Measurements from ENCODE around the gene BEGAIN. TPM values are rescaled to one million over a fixed set of nuclear protein-coding genes. Genes with fewer than 3 reads are reported as not detected.

Gene BEGAIN
- total and polyA plus RNA-seq, 2 donors from 2014 or later: 0.52 to 1.4 TPM

DNA sequence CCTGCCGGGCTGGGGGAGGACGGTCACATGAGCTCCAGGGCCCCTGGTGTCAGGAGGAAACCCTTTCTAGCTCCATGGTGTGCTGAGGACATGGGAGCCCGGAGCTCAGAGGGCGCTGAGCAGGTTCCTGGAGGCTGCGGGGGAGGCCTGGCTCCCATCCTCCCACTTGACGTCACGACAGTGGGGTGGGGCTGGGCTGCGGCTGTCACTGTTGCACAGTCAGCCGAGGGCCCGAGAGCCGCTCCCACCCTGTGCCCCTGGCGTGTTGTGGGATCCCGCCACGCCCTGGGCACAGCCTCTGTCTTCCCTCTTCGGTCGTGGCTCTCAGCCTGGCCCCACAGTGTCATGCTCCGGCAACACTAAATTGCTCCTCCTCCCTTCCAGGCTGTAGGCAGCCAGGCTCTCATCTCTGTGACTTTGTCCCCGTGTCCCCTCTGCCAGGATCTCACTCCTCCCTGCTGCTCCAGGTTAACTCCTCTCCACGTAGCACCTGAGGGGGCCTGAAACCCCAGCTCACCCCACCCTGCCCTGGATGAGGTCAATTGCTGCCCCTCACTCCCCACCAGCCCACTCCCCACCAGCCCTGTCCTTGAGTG lies 33.0 kb downstream of the BEGAIN start:
- no peaks in the 10 kb centered on the region for H3K9me3 ChIP-seq (ENCODE audit: control insufficient read depth in 2 of 3, insufficient read depth in 1 of 3, low read length in 3 of 3)
- FAIRE-seq (no peak), DNase-seq (peak in 4 of 5 donors; percentile 61 to 77 (median 71))
- no peak overlapping the region for H3K4me3 ChIP-seq (ENCODE audit: low read length in 3 of 3)
- intact Hi-C loops (cut with DNase I): no loop called here
- no peak overlapping the region for H3K27ac ChIP-seq (ENCODE audit: low read depth in 2 of 2, low read length in 2 of 2)
- no peak overlapping the region for H3K9ac ChIP-seq (ENCODE audit: low read length in 3 of 3)
- TF ChIP-seq, protein P1, sequence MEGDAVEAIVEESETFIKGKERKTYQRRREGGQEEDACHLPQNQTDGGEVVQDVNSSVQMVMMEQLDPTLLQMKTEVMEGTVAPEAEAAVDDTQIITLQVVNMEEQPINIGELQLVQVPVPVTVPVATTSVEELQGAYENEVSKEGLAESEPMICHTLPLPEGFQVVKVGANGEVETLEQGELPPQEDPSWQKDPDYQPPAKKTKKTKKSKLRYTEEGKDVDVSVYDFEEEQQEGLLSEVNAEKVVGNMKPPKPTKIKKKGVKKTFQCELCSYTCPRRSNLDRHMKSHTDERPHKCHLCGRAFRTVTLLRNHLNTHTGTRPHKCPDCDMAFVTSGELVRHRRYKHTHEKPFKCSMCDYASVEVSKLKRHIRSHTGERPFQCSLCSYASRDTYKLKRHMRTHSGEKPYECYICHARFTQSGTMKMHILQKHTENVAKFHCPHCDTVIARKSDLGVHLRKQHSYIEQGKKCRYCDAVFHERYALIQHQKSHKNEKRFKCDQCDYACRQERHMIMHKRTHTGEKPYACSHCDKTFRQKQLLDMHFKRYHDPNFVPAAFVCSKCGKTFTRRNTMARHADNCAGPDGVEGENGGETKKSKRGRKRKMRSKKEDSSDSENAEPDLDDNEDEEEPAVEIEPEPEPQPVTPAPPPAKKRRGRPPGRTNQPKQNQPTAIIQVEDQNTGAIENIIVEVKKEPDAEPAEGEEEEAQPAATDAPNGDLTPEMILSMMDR (IDR thresholded peaks at IDR 0.05; ENCODE audit: borderline replicate concordance, extremely low read depth, insufficient read depth): no peak
- no peaks in the 10 kb centered on the region for H3K4me1 ChIP-seq (ENCODE audit: control insufficient read depth in 2 of 3, insufficient read depth in 2 of 3, low read depth in 1 of 3, low read length in 3 of 3)
- H3K27me3 ChIP-seq (ENCODE audit: control insufficient read depth, insufficient read depth, low read length): no peaks in the 10 kb centered on the region
- H3K36me3 ChIP-seq (ENCODE audit: control insufficient read depth in 2 of 3, insufficient read depth in 3 of 3, low read length in 3 of 3): no peaks in the 10 kb centered on the region

DNA sequence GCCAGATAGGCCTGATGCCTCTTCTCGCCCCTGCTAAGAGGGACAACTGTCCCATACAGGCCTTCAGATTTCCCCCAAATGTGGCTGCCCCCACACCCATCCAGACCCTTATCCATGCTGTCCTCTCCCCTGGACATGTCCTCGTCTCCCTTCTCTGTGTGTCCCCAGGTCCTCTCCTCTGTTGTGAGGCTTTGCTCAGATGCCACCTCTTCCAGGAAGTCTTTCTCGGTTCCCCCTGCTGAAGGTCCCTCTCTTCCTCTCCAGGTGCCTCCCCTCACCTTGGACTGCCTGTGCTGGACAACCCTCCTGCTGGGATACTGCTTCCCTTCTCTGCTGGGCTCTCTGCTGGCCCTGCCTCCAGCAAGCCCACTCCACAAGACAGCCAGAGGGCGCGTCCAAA lies 33.7 kb downstream of the BEGAIN start:
- H3K4me1 ChIP-seq (ENCODE audit: control insufficient read depth in 2 of 3, insufficient read depth in 2 of 3, low read depth in 1 of 3, low read length in 3 of 3): peaks cover 0 to under 1% (median 0%) of the 10 kb centered on the region in 3 donors
- intact Hi-C loops (cut with DNase I): no loop called here
- no peaks in the 10 kb centered on the region for H3K36me3 ChIP-seq (ENCODE audit: control insufficient read depth in 2 of 3, insufficient read depth in 3 of 3, low read length in 3 of 3)
- no peaks in the 10 kb centered on the region for H3K27me3 ChIP-seq (ENCODE audit: control insufficient read depth, insufficient read depth, low read length)
- TF ChIP-seq, protein P1 (IDR thresholded peaks at IDR 0.05; ENCODE audit: borderline replicate concordance, extremely low read depth, insufficient read depth): no peak
- no peaks in the 10 kb centered on the region for H3K9me3 ChIP-seq (ENCODE audit: control insufficient read depth in 2 of 3, insufficient read depth in 1 of 3, low read length in 3 of 3)
- FAIRE-seq (no peak), DNase-seq (no peak)
- no peak overlapping the region for H3K9ac ChIP-seq (ENCODE audit: low read length in 3 of 3)
- H3K4me3 ChIP-seq (ENCODE audit: low read length in 3 of 3): no peak overlapping the region
- H3K27ac ChIP-seq (ENCODE audit: low read depth in 2 of 2, low read length in 2 of 2): no peak overlapping the region

DNA sequence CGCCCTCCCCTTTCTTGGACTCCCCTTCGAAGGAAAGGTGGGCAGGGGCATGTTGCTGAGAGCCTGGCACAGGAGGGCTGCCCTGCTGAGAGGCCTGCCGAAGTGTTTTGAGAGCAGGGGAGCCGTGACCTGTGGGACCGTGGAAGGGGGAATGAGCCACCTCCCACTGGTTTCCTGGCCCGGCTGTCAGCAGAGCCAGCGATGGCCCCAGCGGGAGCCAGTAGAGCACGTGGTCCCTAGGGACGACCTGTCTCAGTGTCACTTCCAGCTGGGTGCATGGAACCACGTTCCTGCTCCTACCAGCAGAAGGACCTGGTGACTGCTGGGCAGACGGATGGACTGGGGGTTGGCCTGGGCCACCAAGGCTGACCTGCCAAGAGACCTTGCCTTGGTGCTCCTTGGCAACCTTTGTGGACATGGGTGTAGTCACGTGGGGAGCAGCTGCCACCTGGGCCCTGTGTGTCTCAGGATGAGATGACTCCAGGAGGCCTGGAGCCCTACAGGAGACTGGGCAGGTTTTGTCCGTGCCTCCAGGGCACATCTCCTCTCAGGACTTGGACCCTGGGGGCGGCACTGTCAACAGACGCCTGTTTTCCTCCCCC lies 34.6 kb downstream of the BEGAIN start:
- no peak overlapping the region for H3K9ac ChIP-seq (ENCODE audit: low read length in 3 of 3)
- peaks cover 0 to 6% (median 0%) of the 10 kb centered on the region in 3 donors for H3K4me1 ChIP-seq (ENCODE audit: control insufficient read depth in 2 of 3, insufficient read depth in 2 of 3, low read depth in 1 of 3, low read length in 3 of 3)
- DNase-seq (no peak), FAIRE-seq (no peak)
- H3K36me3 ChIP-seq (ENCODE audit: control insufficient read depth in 2 of 3, insufficient read depth in 3 of 3, low read length in 3 of 3): no peaks in the 10 kb centered on the region
- intact Hi-C loops (cut with DNase I): no loop called here
- H3K27ac ChIP-seq (ENCODE audit: low read depth in 2 of 2, low read length in 2 of 2): no peak overlapping the region
- TF ChIP-seq, protein P1 (IDR thresholded peaks at IDR 0.05; ENCODE audit: borderline replicate concordance, extremely low read depth, insufficient read depth): no peak
- H3K9me3 ChIP-seq (ENCODE audit: control insufficient read depth in 2 of 3, insufficient read depth in 1 of 3, low read length in 3 of 3): no peaks in the 10 kb centered on the region
- H3K4me3 ChIP-seq (ENCODE audit: low read length in 3 of 3): no peak overlapping the region
- no peaks in the 10 kb centered on the region for H3K27me3 ChIP-seq (ENCODE audit: control insufficient read depth, insufficient read depth, low read length)

Data from kidney (tissue), 14 donors.